Type B pancreatic cell (in vitro differentiated cells): Measurements from ENCODE around the gene CAPZA2. TPM values are rescaled to one million over a fixed set of nuclear protein-coding genes. Genes with fewer than 3 reads are reported as not detected.

Experiments
- DNase-seq: peaks from one replicate; pipeline ENCODE4 v3.0.0; 2021; ENCODE audit warnings: mixed read lengths; ENCODE audit not compliant: unreplicated experiment; ENCODE audit errors: extremely low spot score
- H3K27ac Mint-ChIP-seq: 2 replicates; pipeline ENCODE4 v1.8.0; 2021; ENCODE audit warnings: mild to moderate bottlenecking, mixed read lengths
- H3K27me3 Mint-ChIP-seq: 2 replicates; pipeline ENCODE4 v1.8.0; 2021; ENCODE audit warnings: mixed read lengths
- H3K36me3 Mint-ChIP-seq: 2 replicates; pipeline ENCODE4 v1.8.0; 2021; ENCODE audit warnings: mixed read lengths
- H3K4me1 Mint-ChIP-seq: one replicate; pipeline ENCODE4 v1.8.0; 2021; ENCODE audit warnings: mixed read lengths; ENCODE audit not compliant: unreplicated experiment
- H3K4me3 Mint-ChIP-seq: 2 replicates; pipeline ENCODE4 v1.8.0; 2021; ENCODE audit warnings: mild to moderate bottlenecking, mixed read lengths
- H3K9me3 Mint-ChIP-seq: 2 replicates; pipeline ENCODE4 v1.8.0; 2021; ENCODE audit warnings: mixed read lengths
- CTCF ChIP-seq: fragments of 200-600 bp; sonication (generic); conservative IDR thresholded peaks from 2 replicates; pipeline ENCODE4 v1.5.0; 2021; ENCODE audit warnings: antibody characterized with exemption, mild to moderate bottlenecking
- total RNA-seq: library from RNA; stranded (reverse); gene quantifications from 2 replicates; pipeline ENCODE4 v1.2.1, GENCODE V29; 2021; ENCODE audit warnings: low replicate concordance

Gene CAPZA2
- total RNA-seq, 1 donor from 2014 or later, result 167 TPM

- Mint-ChIP-seq H3K9me3 (no peaks in the 10 kb centered on the region), H3K36me3 (peaks cover 9% of the 10 kb centered on the region), H3K27me3 (no peaks in the 10 kb centered on the region), H3K4me3 (no peak overlapping the region), H3K4me1 (peaks cover 16% of the 10 kb centered on the region), H3K27ac (no peak overlapping the region)
- TF ChIP-seq CTCF, result no peak
- DNase-seq, result no peak
Measured at GRCh38 chr7:116872026-116872425, 9.6 kb downstream of the CAPZA2 start.

DNA sequence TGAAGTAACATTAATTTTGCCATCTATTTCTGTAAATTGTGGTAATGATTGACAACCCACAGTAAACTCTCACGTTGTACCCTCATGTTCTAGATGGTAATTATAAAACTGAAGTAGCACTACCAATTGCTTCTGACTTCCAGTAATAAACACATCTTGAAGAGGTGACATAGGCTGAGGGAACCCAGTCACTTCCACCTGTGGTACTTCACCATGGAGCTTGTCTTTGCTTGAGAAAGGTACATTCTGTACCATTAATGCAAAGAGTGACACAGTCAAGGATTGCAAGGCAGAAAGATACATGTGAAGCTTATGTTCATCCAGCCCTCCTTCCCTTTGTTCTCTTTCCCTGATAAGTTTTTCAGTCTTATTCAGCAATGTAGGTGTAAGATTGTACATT is 11.2 kb downstream of the CAPZA2 start:
- H3K9me3 Mint-ChIP-seq, result no peaks in the 10 kb centered on the region
- H3K27ac Mint-ChIP-seq, result no peak overlapping the region
- no peak for DNase-seq

GRCh38 chr7:116876664-116877442 is 14.5 kb downstream of the CAPZA2 start:
- no peak for TF ChIP-seq CTCF
- Mint-ChIP-seq H3K4me3 (no peak overlapping the region), H3K4me1 (no peaks in the 10 kb centered on the region)

More for the DNA sequence above, 11.2 kb downstream of the CAPZA2 start:
- H3K4me3 Mint-ChIP-seq, result no peak overlapping the region
- H3K4me1 Mint-ChIP-seq, result peaks cover 16% of the 10 kb centered on the region
- no peaks in the 10 kb centered on the region for H3K27me3 Mint-ChIP-seq
- H3K36me3 Mint-ChIP-seq, result peaks cover 5% of the 10 kb centered on the region
- TF ChIP-seq CTCF, result no peak

DNA sequence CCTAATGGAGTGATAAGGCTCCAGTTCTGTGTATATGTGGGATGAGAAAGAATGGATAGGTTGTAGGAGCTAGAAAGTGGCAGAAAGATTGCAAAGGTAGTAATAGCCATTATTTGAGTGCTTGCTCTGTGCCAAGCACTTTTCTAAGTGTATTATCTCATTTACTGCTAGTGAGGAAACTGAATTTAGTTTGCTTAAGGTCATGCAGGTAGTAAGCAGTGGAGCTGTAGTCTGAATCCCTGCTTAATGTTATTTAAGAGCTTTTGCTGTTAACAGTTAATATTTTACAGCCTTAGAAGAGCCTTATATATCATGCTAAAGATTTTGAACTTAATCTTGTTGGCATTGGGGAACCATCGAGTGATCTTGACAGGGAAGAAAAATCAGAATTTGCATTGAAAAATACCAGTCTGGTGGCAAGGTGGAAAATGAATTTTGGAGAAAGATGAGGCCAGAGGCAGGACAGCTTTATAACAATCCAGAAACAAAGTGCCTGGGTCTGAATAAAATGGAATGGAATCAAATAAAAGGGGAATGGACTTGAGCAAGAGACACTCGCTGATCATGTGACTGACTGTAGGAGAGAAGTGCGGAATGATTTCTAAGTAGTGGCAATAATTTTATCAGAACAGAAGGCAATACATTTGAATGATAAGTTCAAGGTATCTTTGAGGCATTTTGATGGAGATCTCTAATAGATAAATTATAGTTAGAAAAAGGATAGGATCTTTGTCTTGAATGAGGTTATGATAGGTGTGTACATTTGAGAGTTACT is 15.2 kb downstream of the CAPZA2 start:
- H3K27ac Mint-ChIP-seq, result no peak overlapping the region
- no peaks in the 10 kb centered on the region for H3K4me1 Mint-ChIP-seq
- no peak for DNase-seq
- H3K4me3 Mint-ChIP-seq, result no peak overlapping the region
- TF ChIP-seq CTCF, result no peak
- H3K27me3 Mint-ChIP-seq, result no peaks in the 10 kb centered on the region
- H3K9me3 Mint-ChIP-seq, result no peaks in the 10 kb centered on the region
- H3K36me3 Mint-ChIP-seq, result peaks cover 6% of the 10 kb centered on the region

More at GRCh38 chr7:116876664-116877442, 14.5 kb downstream of the CAPZA2 start:
- Mint-ChIP-seq H3K36me3 (peaks cover 3% of the 10 kb centered on the region), H3K27me3 (no peaks in the 10 kb centered on the region), H3K9me3 (no peaks in the 10 kb centered on the region), H3K27ac (no peak overlapping the region)
- no peak for DNase-seq

DNA sequence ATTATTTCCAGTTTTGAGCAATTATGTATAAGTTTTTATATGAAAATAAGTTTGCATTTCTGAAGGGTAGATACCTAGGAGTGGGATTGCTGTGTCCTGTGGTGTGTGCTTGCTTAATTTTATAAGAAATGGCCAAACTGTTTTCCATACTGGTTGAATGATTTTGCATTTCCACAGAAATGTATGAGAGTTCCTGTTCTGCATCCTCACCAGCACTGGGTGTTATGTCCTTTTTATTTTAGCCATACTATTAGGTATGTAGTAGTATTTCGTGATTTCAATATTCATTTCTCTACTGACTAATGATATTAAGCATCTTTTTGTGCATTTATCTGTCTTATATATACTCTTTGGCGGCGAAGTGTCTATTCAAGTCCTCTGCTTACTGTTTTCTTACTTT is 22.3 kb downstream of the CAPZA2 start:
- no peak for TF ChIP-seq CTCF
- no peak for DNase-seq
- no peak overlapping the region for H3K27ac Mint-ChIP-seq
- no peaks in the 10 kb centered on the region for H3K4me1 Mint-ChIP-seq
- H3K4me3 Mint-ChIP-seq, result no peak overlapping the region
- peaks cover 39% of the 10 kb centered on the region for H3K36me3 Mint-ChIP-seq
- H3K27me3 Mint-ChIP-seq, result no peaks in the 10 kb centered on the region
- H3K9me3 Mint-ChIP-seq, result peaks cover 5% of the 10 kb centered on the region
